Panc1 (cell line): ENCODE data around the gene ARHGAP6. TPM values are rescaled to one million over a fixed set of nuclear protein-coding genes. Genes with fewer than 3 reads are reported as not detected.
A peak's percentile ranks its signal among the peaks of the same experiment; 100 is the strongest.

Experiments used
- ATAC-seq: fragments of 200-7000 bp; cut with Tn5 transposase; 2 replicates; pipeline ENCODE4 v1.9.1; 2020; ENCODE audit warnings: mild to moderate bottlenecking, moderate library complexity
- BruUV-seq: library from RNA; stranded (reverse); fragments of 400-500 nt; replicated peaks from 2 replicates; lab custom pipeline; 2021; lab: Mats Ljungman, UMichigan
- CTCF ChIA-PET: fragments of 300-600 bp; sonication (Branson Sonifier 250); formaldehyde crosslinking; loops from one replicate; lab custom pipeline; 2022; ENCODE audit warnings: antibody characterized with exemption; lab: Charles Lee
- POLR2A ChIA-PET: fragments of 300-600 bp; sonication (Branson Sonifier 250); formaldehyde crosslinking; loops from one replicate; lab custom pipeline; 2022; ENCODE audit warnings: antibody characterized with exemption; lab: Charles Lee
- DNase-seq: peaks from one replicate; pipeline ENCODE4 v3.0.0-alpha.2; 2010; ENCODE audit warnings: low read depth, low spot score
- H3K27ac ChIP-seq: 2 replicates; pipeline ENCODE4 v1.5.1; 2011; ENCODE audit warnings: mild to moderate bottlenecking, low read length, inconsistent platforms
- H3K27me3 ChIP-seq: fragments of 200-500 bp; sonication (Bioruptor generic); 2 replicates; pipeline ENCODE4 v1.6.0; 2014; ENCODE audit warnings: low read length, inconsistent platforms; ENCODE audit not compliant: control insufficient read depth, insufficient read depth
- H3K36me3 ChIP-seq: fragments of 200-500 bp; sonication (Bioruptor generic); 2 replicates; pipeline ENCODE4 v1.5.1; 2014; ENCODE audit warnings: inconsistent platforms, mild to moderate bottlenecking, low read length, moderate library complexity; ENCODE audit not compliant: control insufficient read depth, insufficient read depth
- H3K4me1 ChIP-seq: 2 replicates; pipeline ENCODE4 v1.5.1; 2011; ENCODE audit warnings: inconsistent platforms, mild to moderate bottlenecking, low read length, moderate library complexity; ENCODE audit not compliant: control insufficient read depth, insufficient read depth
- H3K4me3 ChIP-seq, 2 experiments: 2 replicates each; pipeline ENCODE4 v1.5.1; 2011 to 2012; ENCODE audit warnings: low read depth in 2 of 2, low read length in 2 of 2, mild to moderate bottlenecking in 2 of 2, inconsistent platforms in 1 of 2, moderate library complexity in 1 of 2
- H3K9me3 ChIP-seq: fragments of 200-500 bp; sonication (Bioruptor generic); 2 replicates; pipeline ENCODE4 v1.5.1; 2014; ENCODE audit warnings: low read depth, mild to moderate bottlenecking, inconsistent platforms, low read length, moderate library complexity; ENCODE audit not compliant: control insufficient read depth, insufficient read depth
- POLR2AphosphoS5 ChIP-seq: IDR thresholded peaks from 2 replicates; pipeline ENCODE4 v1.6.1; 2012; ENCODE audit warnings: mild to moderate bottlenecking, low read depth, low read length, moderate library complexity
- REST ChIP-seq, 2 experiments: IDR thresholded peaks; 2 replicates each; pipeline ENCODE4 v1.6.1; 2011 to 2012; ENCODE audit warnings: low read depth in 2 of 2, control low read depth in 1 of 2, low read length in 1 of 2, mild to moderate bottlenecking in 1 of 2, moderate library complexity in 1 of 2; ENCODE audit not compliant: insufficient read depth in 1 of 2
- SIN3A ChIP-seq: IDR thresholded peaks from 2 replicates; pipeline ENCODE4 v1.6.1; 2012; ENCODE audit warnings: low read depth, mild to moderate bottlenecking, low read length, moderate library complexity, borderline replicate concordance; ENCODE audit not compliant: insufficient read depth
- TCF7L2 ChIP-seq: IDR thresholded peaks from 2 replicates; pipeline ENCODE4 v1.6.1; 2011; ENCODE audit warnings: mild to moderate bottlenecking, low read depth, low read length, inconsistent platforms
- in situ Hi-C: cut with HindIII; loops from 2 replicates; pipeline ENCODE4 v1.10.0; 2016; ENCODE audit warnings: low sequenced_read_pairs, low pct_unique_long_range_greater_than_20kb
- intact Hi-C: fragments of 100-400 bp; cut with micrococcal nuclease; formaldehyde crosslinking; loops from one replicate; pipeline ENCODE4 v1.10.0; 2022; ENCODE audit not compliant: unreplicated experiment
- total RNA-seq: library from RNA; stranded (reverse); gene quantifications from one replicate; pipeline ENCODE4 v1.2.1, GENCODE V29; 2021; ENCODE audit not compliant: unreplicated experiment
- TF ChIP-seq, protein P1 (sequence below): fragments of 450-650 bp; IDR thresholded peaks from 2 replicates; pipeline ENCODE4 v1.5.1; 2017; ENCODE audit warnings: mild to moderate bottlenecking

The ARHGAP6 gene
- total RNA-seq, 1 experiment from 2014 or later: 0.13 TPM

DNA sequence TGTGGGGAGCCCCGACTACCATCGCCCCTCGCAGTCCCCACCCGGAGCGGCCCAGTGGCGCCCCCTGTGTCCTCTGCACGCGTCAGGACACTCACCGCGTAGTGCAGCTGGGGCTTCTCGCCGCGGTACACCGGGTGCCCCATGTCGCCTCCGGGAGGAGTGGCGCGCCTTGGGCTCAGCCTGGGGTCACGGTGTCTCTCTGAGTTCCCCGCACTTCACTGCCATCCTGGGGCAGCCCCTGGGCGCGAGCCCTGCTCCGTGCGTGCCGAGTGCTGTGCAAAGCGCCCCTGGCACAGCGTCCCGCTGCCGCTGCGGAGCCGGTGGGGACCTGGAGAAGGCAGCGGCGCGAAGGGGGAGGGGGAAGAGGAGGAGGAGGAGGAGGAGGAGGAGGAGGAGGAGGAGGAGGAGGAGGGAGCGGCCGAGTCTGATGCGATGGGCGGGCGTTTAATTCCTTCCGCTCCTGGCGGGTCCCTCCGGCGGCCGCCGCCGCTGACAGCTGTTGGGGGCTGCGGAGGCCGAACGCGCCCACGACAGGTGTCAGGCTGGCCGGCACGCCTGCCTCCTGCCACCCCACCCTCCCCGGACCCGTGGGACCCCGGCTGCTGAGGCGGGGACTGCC is 238.2 kb downstream of the ARHGAP6 start:
- H3K27ac ChIP-seq: no peak overlapping the region
- BruUV-seq: no TSS peak
- no peaks in the 10 kb centered on the region for H3K27me3 ChIP-seq
- H3K9me3 ChIP-seq: no peaks in the 10 kb centered on the region
- DNase-seq (no peak), ATAC-seq (peak; percentile 34; the same call in 1 of the 2 replicates)
- intact Hi-C loops (no loop called here), in situ Hi-C loops (no loop called here)
- no peaks in the 10 kb centered on the region for H3K36me3 ChIP-seq
- ChIA-PET POLR2A (no interaction called here), CTCF (no interaction called here)
- TF ChIP-seq, protein P1, sequence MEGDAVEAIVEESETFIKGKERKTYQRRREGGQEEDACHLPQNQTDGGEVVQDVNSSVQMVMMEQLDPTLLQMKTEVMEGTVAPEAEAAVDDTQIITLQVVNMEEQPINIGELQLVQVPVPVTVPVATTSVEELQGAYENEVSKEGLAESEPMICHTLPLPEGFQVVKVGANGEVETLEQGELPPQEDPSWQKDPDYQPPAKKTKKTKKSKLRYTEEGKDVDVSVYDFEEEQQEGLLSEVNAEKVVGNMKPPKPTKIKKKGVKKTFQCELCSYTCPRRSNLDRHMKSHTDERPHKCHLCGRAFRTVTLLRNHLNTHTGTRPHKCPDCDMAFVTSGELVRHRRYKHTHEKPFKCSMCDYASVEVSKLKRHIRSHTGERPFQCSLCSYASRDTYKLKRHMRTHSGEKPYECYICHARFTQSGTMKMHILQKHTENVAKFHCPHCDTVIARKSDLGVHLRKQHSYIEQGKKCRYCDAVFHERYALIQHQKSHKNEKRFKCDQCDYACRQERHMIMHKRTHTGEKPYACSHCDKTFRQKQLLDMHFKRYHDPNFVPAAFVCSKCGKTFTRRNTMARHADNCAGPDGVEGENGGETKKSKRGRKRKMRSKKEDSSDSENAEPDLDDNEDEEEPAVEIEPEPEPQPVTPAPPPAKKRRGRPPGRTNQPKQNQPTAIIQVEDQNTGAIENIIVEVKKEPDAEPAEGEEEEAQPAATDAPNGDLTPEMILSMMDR: peak; percentile 24; the same call in 1 of the 2 replicates
- no peak for TF ChIP-seq REST (IDR thresholded peaks at IDR 0.05; ENCODE audit: insufficient read depth in 1 of 2, low read depth in 2 of 2, low read length in 1 of 2)
- no peaks in the 10 kb centered on the region for H3K4me1 ChIP-seq
- peak overlapping the region; percentile 8 to 18; a peak in 1 of 4 replicates for H3K4me3 ChIP-seq

DNA sequence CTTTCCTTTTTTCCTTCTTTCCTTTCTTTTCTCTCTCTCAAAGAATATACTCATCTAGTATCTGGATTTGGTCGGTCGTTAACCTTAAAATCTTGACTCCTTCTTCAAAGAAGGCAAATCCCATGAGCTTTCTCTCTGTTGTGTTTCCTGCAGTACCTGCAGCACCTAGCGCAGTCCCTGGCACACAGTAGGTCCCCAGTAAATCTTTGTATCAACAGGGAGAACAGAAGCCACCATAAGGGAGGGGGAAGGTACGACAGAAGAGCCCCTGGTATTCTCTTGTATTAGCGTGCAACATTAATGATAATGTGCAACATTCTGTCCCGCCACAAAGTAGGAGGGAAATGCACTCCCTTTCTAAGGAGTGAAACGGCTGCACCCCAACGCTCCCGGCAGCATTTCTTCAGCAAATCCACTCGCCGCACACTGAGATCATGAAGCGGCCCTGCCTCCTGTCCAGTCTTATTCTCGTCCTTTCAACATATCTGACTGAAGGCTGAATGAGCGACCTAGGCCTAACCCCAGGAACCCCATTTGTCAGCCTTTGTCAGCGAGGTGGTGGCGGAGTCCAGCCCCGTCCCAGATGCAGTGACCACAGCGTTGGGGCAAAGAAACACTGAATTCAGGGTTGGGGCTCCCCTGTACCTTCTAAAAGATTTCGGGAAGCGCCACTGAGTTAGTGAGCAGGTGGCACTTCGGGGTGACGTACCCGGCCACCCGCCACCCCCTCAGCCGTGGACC is 238.8 kb downstream of the ARHGAP6 start:
- Histone ChIP-seq H3K9me3 (no peaks in the 10 kb centered on the region), H3K27me3 (no peaks in the 10 kb centered on the region), H3K4me1 (no peaks in the 10 kb centered on the region), H3K4me3 (peak overlapping the region in 1 of 2 experiments; percentile 18; a peak in 1 of 4 replicates), H3K36me3 (no peaks in the 10 kb centered on the region), H3K27ac (no peak overlapping the region)
- ChIA-PET CTCF (no interaction called here), POLR2A (no interaction called here)
- in situ Hi-C loops (no loop called here), intact Hi-C loops (no loop called here)
- TF ChIP-seq TCF7L2: no peak
- TF ChIP-seq POLR2AphosphoS5: no peak
- TF ChIP-seq REST (IDR thresholded peaks at IDR 0.05; ENCODE audit: insufficient read depth in 1 of 2, low read depth in 2 of 2, low read length in 1 of 2): no peak
- TF ChIP-seq SIN3A: no peak
- TF ChIP-seq, protein P1: no peak
- ATAC-seq: no peak
- no TSS peak for BruUV-seq
- no peak for DNase-seq
